ENCODE measurements around the gene MPP2. TPM values are rescaled to one million over a fixed set of nuclear protein-coding genes. Genes with fewer than 3 reads are reported as not detected.

The MPP2 gene
- polyA plus RNA-seq, 1 donor from 2014 or later = 25.5 TPM

DNA sequence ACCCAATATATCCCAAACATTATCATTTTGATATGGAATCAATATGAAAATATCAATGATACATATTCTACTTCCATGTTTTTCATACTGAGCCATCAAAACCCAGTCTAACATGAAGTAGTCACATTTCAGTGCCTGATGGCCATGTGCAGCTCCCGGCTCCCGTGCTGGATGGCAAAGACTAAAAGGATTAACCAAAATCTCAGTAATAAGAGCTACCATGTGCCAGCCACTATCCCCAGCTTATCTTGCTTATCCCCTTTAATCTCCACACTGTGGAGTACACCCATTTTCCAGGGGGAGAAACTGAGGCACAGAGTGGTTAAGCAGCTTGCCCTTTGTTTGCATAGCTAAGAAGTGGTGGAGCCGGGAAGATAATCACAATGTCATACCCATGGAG lies 51.2 kb downstream of the MPP2 start:
- TF ChIP-seq POLR2AphosphoS5 (IDR thresholded peaks at IDR 0.05) (no peak), MXI1 (conservative IDR thresholded peaks at IDR 0.05; ENCODE audit: poor library complexity, severe bottlenecking) (no peak), RAD21 (conservative IDR thresholded peaks at IDR 0.05) (no peak), TAF1 (IDR thresholded peaks at IDR 0.05; ENCODE audit: low read depth) (no peak), EZH2 (IDR thresholded peaks at IDR 0.05; ENCODE audit: borderline replicate concordance, insufficient read depth, low read length, poor library complexity, severe bottlenecking) (no peak), SMC3 (conservative IDR thresholded peaks at IDR 0.05; ENCODE audit: poor library complexity) (no peak), EP300 (conservative IDR thresholded peaks at IDR 0.05; ENCODE audit: poor library complexity, severe bottlenecking) (no peak)
- TF ChIP-seq, protein P1, sequence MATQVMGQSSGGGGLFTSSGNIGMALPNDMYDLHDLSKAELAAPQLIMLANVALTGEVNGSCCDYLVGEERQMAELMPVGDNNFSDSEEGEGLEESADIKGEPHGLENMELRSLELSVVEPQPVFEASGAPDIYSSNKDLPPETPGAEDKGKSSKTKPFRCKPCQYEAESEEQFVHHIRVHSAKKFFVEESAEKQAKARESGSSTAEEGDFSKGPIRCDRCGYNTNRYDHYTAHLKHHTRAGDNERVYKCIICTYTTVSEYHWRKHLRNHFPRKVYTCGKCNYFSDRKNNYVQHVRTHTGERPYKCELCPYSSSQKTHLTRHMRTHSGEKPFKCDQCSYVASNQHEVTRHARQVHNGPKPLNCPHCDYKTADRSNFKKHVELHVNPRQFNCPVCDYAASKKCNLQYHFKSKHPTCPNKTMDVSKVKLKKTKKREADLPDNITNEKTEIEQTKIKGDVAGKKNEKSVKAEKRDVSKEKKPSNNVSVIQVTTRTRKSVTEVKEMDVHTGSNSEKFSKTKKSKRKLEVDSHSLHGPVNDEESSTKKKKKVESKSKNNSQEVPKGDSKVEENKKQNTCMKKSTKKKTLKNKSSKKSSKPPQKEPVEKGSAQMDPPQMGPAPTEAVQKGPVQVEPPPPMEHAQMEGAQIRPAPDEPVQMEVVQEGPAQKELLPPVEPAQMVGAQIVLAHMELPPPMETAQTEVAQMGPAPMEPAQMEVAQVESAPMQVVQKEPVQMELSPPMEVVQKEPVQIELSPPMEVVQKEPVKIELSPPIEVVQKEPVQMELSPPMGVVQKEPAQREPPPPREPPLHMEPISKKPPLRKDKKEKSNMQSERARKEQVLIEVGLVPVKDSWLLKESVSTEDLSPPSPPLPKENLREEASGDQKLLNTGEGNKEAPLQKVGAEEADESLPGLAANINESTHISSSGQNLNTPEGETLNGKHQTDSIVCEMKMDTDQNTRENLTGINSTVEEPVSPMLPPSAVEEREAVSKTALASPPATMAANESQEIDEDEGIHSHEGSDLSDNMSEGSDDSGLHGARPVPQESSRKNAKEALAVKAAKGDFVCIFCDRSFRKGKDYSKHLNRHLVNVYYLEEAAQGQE (IDR thresholded peaks at IDR 0.05; ENCODE audit: borderline replicate concordance) = no peak
- TF ChIP-seq, protein P2, sequence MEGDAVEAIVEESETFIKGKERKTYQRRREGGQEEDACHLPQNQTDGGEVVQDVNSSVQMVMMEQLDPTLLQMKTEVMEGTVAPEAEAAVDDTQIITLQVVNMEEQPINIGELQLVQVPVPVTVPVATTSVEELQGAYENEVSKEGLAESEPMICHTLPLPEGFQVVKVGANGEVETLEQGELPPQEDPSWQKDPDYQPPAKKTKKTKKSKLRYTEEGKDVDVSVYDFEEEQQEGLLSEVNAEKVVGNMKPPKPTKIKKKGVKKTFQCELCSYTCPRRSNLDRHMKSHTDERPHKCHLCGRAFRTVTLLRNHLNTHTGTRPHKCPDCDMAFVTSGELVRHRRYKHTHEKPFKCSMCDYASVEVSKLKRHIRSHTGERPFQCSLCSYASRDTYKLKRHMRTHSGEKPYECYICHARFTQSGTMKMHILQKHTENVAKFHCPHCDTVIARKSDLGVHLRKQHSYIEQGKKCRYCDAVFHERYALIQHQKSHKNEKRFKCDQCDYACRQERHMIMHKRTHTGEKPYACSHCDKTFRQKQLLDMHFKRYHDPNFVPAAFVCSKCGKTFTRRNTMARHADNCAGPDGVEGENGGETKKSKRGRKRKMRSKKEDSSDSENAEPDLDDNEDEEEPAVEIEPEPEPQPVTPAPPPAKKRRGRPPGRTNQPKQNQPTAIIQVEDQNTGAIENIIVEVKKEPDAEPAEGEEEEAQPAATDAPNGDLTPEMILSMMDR (IDR thresholded peaks at IDR 0.05; ENCODE audit: poor library complexity, severe bottlenecking) = no peak
- Histone ChIP-seq H3K9me2 (ENCODE audit: insufficient read depth, low read length) (no peaks in the 10 kb centered on the region), H3K36me3 (ENCODE audit: insufficient read depth, low read length) (no peaks in the 10 kb centered on the region)

DNA sequence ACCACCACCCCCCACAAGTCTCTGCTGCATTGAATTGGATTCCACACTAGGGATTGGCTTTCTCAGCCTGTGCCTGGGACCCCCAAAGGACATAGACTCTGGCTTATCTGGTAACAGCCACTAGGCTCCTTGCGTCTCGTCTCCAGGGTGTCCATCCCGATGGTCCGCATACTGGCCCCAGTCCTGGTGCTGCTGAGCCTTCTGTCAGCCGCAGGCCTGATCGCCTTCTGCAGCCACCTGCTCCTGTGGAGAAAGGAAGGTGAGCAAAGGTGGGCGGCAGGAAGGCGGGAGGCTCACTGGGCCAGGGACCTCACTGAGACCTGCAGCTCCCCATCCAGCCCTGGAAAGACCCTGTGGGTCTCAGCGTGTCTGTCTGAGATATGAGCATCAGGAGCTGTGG lies 52.3 kb downstream of the MPP2 start:
- H3K4me2 ChIP-seq (ENCODE audit: low read length) = no peak overlapping the region
- no peaks in the 10 kb centered on the region for H3K36me3 ChIP-seq (ENCODE audit: insufficient read depth, low read length)
- no peak for TF ChIP-seq SMC3 (conservative IDR thresholded peaks at IDR 0.05; ENCODE audit: poor library complexity)
- TF ChIP-seq POLR2AphosphoS5 (IDR thresholded peaks at IDR 0.05) = no peak
- no peak for TF ChIP-seq RAD21 (conservative IDR thresholded peaks at IDR 0.05)
- no peak for TF ChIP-seq TAF1 (IDR thresholded peaks at IDR 0.05; ENCODE audit: low read depth)
- TF ChIP-seq, protein P2 (IDR thresholded peaks at IDR 0.05; ENCODE audit: poor library complexity, severe bottlenecking) = no peak
- no peak for TF ChIP-seq EP300 (conservative IDR thresholded peaks at IDR 0.05; ENCODE audit: poor library complexity, severe bottlenecking)
- TF ChIP-seq, protein P1 (IDR thresholded peaks at IDR 0.05; ENCODE audit: borderline replicate concordance) = no peak
- no peak for TF ChIP-seq MXI1 (conservative IDR thresholded peaks at IDR 0.05; ENCODE audit: poor library complexity, severe bottlenecking)

More for the DNA sequence above, 51.2 kb downstream of the MPP2 start:
- no peak overlapping the region for H3K4me3 ChIP-seq (ENCODE audit: low read length)
- no peaks in the 10 kb centered on the region for H3K9me3 ChIP-seq (ENCODE audit: low read length)
- no peaks in the 10 kb centered on the region for H3F3A ChIP-seq (ENCODE audit: insufficient read depth, low read length, poor library complexity, severe bottlenecking)
- H3K27me3 ChIP-seq (ENCODE audit: insufficient read depth, low read depth, low read length) = no peaks in the 10 kb centered on the region
- no peak overlapping the region for H2AFZ ChIP-seq (ENCODE audit: low read depth, low read length)
- no peak overlapping the region for H3K9ac ChIP-seq (ENCODE audit: low read length)
- no peaks in the 10 kb centered on the region for H4K20me1 ChIP-seq (ENCODE audit: insufficient read depth)
- H3K4me2 ChIP-seq (ENCODE audit: low read length) = no peak overlapping the region
- H3K27ac ChIP-seq (ENCODE audit: low read length) = no peak overlapping the region
- no peaks in the 10 kb centered on the region for H3K79me2 ChIP-seq (replicated peaks; ENCODE audit: insufficient read depth, low read length)

More for the DNA sequence above, 52.3 kb downstream of the MPP2 start:
- Histone ChIP-seq H3F3A (ENCODE audit: insufficient read depth, low read length, poor library complexity, severe bottlenecking) (no peaks in the 10 kb centered on the region), H4K20me1 (ENCODE audit: insufficient read depth) (no peaks in the 10 kb centered on the region), H3K27me3 (ENCODE audit: insufficient read depth, low read depth, low read length) (no peaks in the 10 kb centered on the region), H2AFZ (ENCODE audit: low read depth, low read length) (no peak overlapping the region), H3K9me3 (ENCODE audit: low read length) (no peaks in the 10 kb centered on the region), H3K9me2 (ENCODE audit: insufficient read depth, low read length) (no peaks in the 10 kb centered on the region), H3K27ac (ENCODE audit: low read length) (no peak overlapping the region), H3K79me2 (replicated peaks; ENCODE audit: insufficient read depth, low read length) (no peaks in the 10 kb centered on the region), H3K4me3 (ENCODE audit: low read length) (no peak overlapping the region), H3K9ac (ENCODE audit: low read length) (no peak overlapping the region)
